ENCODE data around the gene CDK12. TPM values are rescaled to one million over a fixed set of nuclear protein-coding genes. Genes with fewer than 3 reads are reported as not detected.

The CDK12 gene
- total RNA-seq, 1 donor from 2014 or later = 49.8 TPM

Other genes starting within 250 kb of the CDK12 start
- 1.8 TPM for gene STAC2, start 235.5 kb upstream of the CDK12 start, total RNA-seq (ENCODE audit: unreplicated experiment)
- 31.0 TPM for gene FBXL20, start 59.9 kb upstream of the CDK12 start, total RNA-seq (ENCODE audit: unreplicated experiment)
- gene MED1, start 10.2 kb upstream of the CDK12 start, total RNA-seq (ENCODE audit: unreplicated experiment) = 46.0 TPM
- 6.3 TPM for gene NEUROD2, start 146.4 kb downstream of the CDK12 start, total RNA-seq (ENCODE audit: unreplicated experiment)
- gene PPP1R1B, start 165.5 kb downstream of the CDK12 start, total RNA-seq (ENCODE audit: unreplicated experiment) = not detected
- gene STARD3, start 175.7 kb downstream of the CDK12 start, total RNA-seq (ENCODE audit: unreplicated experiment) = 48.0 TPM
- 2.3 TPM for gene TCAP, start 203.9 kb downstream of the CDK12 start, total RNA-seq (ENCODE audit: unreplicated experiment)
- not detected for gene PNMT, start 207.0 kb downstream of the CDK12 start, total RNA-seq (ENCODE audit: unreplicated experiment)
- 10.7 TPM for gene PGAP3, start 226.6 kb downstream of the CDK12 start, total RNA-seq (ENCODE audit: unreplicated experiment)
- gene ERBB2, start 238.6 kb downstream of the CDK12 start, total RNA-seq (ENCODE audit: unreplicated experiment) = 14.5 TPM

All from glutamatergic neuron (in vitro differentiated cells).